ENCODE measurements around the gene EIF2S1. TPM values are rescaled to one million over a fixed set of nuclear protein-coding genes. Genes with fewer than 3 reads are reported as not detected.

EIF2S1 gene
- total RNA-seq, 1 experiment from 2014 or later = 165 TPM

GRCh38 chr14:67417633-67418032 lies 57.5 kb downstream of the EIF2S1 start:
- H3K9ac ChIP-seq (ENCODE audit: extremely low read depth, insufficient read length, low read length) = no peak overlapping the region
- H2BK12ac ChIP-seq (ENCODE audit: insufficient read length, low read depth, low read length) = no peak overlapping the region
- H3K14ac ChIP-seq (ENCODE audit: insufficient read depth, low read length) = no peak overlapping the region
- H2BK120ac ChIP-seq (ENCODE audit: low read depth, low read length, poor library complexity, severe bottlenecking) = no peak overlapping the region
- H3K27me3 ChIP-seq (ENCODE audit: insufficient read depth, low read length) = no peaks in the 10 kb centered on the region; the same call in 1 of the 2 replicates
- H4K5ac ChIP-seq (ENCODE audit: insufficient read length, low read depth, low read length) = no peak overlapping the region
- H2AK5ac ChIP-seq (ENCODE audit: insufficient read length, low read length) = no peak overlapping the region
- Mint-ChIP-seq H3K4me1 (no peaks in the 10 kb centered on the region), H3K27me3 (ENCODE audit: low read depth) (no peaks in the 10 kb centered on the region; the same call in 1 of the 2 replicates), H3K4me3 (no peak overlapping the region), H3K36me3 (ENCODE audit: insufficient read depth in 1 of 3, low read depth in 3 of 3) (no peaks in the 10 kb centered on the region), H3K27ac (no peak overlapping the region), H3K9me3 (no peaks in the 10 kb centered on the region)
- H3K79me1 ChIP-seq (ENCODE audit: insufficient read depth, low read depth, low read length, poor library complexity, severe bottlenecking) = no peaks in the 10 kb centered on the region
- H3K56ac ChIP-seq (ENCODE audit: insufficient read length, low read depth, low read length) = no peak overlapping the region
- WGBS (ENCODE audit: extremely low coverage, insufficient read length, low lambda C conversion rate) = no CpG with 5 or more reads among the region's 3 CpGs
- no peak overlapping the region for H3K18ac ChIP-seq (ENCODE audit: insufficient read length, low read depth, low read length)
- H4K8ac ChIP-seq (replicated peaks; ENCODE audit: insufficient read length, low read depth, low read length) = no peak overlapping the region
- H3K4me1 ChIP-seq (ENCODE audit: insufficient read depth, low read length) = no peaks in the 10 kb centered on the region
- no peaks in the 10 kb centered on the region for H3K9me3 ChIP-seq (ENCODE audit: control insufficient read depth, low read depth, low read length)
- H3K27ac ChIP-seq (ENCODE audit: insufficient read length, low read depth, low read length) = no peak overlapping the region
- H3K23me2 ChIP-seq (ENCODE audit: insufficient read length, low read depth, low read length, poor library complexity, severe bottlenecking) = no peaks in the 10 kb centered on the region
- TF ChIP-seq CTCF (conservative IDR thresholded peaks at IDR 0.05) = no peak
- H2BK5ac ChIP-seq (ENCODE audit: insufficient read length, low read length) = no peak overlapping the region
- H3K23ac ChIP-seq (ENCODE audit: insufficient read length, low read depth, low read length) = no peak overlapping the region
- H3K4ac ChIP-seq (ENCODE audit: low read depth, low read length) = no peak overlapping the region
- H4K20me1 ChIP-seq (ENCODE audit: control insufficient read depth, insufficient read depth, insufficient read length) = no peaks in the 10 kb centered on the region
- no peak overlapping the region for H2BK20ac ChIP-seq (ENCODE audit: low read depth, low read length, poor library complexity, severe bottlenecking)
- no peak overlapping the region for H3T11ph ChIP-seq (ENCODE audit: low read length)
- H2AFZ ChIP-seq (ENCODE audit: low read length) = no peak overlapping the region
- DNase-seq = no peak
- H4K91ac ChIP-seq (ENCODE audit: insufficient read length, low read depth, low read length) = no peak overlapping the region
- no peak overlapping the region for H2BK15ac ChIP-seq (ENCODE audit: low read depth, low read length)
- H3K79me2 ChIP-seq (ENCODE audit: insufficient read depth, low read length) = no peaks in the 10 kb centered on the region
- H3K4me2 ChIP-seq (ENCODE audit: insufficient read depth, insufficient read length, low read length) = no peak overlapping the region
